ENCODE measurements around the gene PSME4. TPM values are rescaled to one million over a fixed set of nuclear protein-coding genes. Genes with fewer than 3 reads are reported as not detected.

PSME4 gene
- total and polyA plus RNA-seq, 2 of the 13 experiments (the other 11 are each of a cell fraction or from before 2014, with no cell fraction given) = 52.1 to 77.8 TPM

DNA sequence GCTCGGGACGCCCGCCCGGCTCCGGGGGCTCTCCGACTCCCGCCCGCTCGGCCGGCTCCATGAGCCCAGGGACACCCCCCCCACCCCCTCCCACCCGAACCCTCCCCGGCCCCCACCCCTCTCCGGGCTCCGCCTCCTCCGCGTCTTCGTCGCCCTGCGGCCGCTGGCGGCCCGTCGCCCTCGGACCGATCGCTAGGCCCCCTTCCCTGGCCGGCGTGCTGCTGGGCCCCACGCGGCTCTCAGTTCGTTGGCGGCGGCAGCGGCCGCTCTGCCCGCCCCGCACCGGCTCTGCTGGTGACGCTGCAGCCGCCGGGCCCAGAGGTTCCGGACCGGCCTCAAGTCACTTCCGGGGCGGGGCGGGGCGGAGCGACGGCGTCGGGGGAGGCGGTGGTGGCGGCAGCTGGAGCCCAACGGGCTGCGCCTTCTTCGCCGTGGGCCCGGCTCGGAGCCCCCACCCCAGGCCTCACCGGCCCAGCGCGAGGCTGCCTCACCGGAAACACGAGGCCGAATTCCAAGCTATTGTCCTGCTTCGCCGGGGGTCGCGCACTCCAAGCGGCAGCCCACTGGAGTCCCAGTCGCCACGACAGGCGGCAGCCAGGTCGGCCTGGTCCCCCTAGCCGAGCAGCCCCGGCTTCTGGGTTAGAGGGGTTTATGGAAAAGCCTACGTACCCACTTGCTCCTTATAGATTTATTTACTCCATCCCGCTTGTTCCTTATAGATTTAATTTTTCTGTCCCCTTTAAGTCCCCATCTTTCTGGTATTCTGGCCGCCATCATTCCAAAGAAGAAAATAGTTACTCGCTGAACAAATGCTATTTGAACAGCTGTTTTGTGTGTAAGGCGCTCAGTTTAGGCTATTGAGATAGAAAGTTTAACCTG is at the start of gene PSME4 (continued):
- TF ChIP-seq, protein P1, sequence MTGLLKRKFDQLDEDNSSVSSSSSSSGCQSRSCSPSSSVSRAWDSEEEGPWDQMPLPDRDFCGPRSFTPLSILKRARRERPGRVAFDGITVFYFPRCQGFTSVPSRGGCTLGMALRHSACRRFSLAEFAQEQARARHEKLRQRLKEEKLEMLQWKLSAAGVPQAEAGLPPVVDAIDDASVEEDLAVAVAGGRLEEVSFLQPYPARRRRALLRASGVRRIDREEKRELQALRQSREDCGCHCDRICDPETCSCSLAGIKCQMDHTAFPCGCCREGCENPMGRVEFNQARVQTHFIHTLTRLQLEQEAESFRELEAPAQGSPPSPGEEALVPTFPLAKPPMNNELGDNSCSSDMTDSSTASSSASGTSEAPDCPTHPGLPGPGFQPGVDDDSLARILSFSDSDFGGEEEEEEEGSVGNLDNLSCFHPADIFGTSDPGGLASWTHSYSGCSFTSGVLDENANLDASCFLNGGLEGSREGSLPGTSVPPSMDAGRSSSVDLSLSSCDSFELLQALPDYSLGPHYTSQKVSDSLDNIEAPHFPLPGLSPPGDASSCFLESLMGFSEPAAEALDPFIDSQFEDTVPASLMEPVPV (CRISPR knock-in tag; IDR thresholded peaks at IDR 0.05) = peak; percentile 40
- TF ChIP-seq ARID4A (CRISPR knock-in tag; IDR thresholded peaks at IDR 0.05; ENCODE audit: borderline replicate concordance) (peak; percentile 94), ZNF143 (CRISPR knock-in tag; IDR thresholded peaks at IDR 0.05) (peak; percentile 40; the same call in 1 of the 2 replicates), LCORL (IDR thresholded peaks at IDR 0.05) (no peak), LCORL (CRISPR knock-in tag; IDR thresholded peaks at IDR 0.05) (peak; percentile 71; the same call in 1 of the 2 replicates), RCOR2 (CRISPR knock-in tag; IDR thresholded peaks at IDR 0.05) (no peak), ZBTB3 (CRISPR knock-in tag; IDR thresholded peaks at IDR 0.05; ENCODE audit: borderline replicate concordance, low read depth) (no peak), SAP130 (CRISPR knock-in tag; IDR thresholded peaks at IDR 0.05; ENCODE audit: low read depth) (peak; percentile 93), GMEB2 (CRISPR knock-in tag; IDR thresholded peaks at IDR 0.05; ENCODE audit: low read depth) (0 out of 2 replicates have a peak, but pooled peaks have one; percentile 48), CHD4 (IDR thresholded peaks at IDR 0.05; ENCODE audit: borderline replicate concordance, low read length) (no peak), BHLHE40 (IDR thresholded peaks at IDR 0.05; ENCODE audit: low read length) (0 out of 2 replicates have a peak, but pooled peaks have one; percentile 10), ZNF574 (CRISPR knock-in tag; IDR thresholded peaks at IDR 0.05) (peak; percentile 92), NCOA5 (CRISPR knock-in tag; IDR thresholded peaks at IDR 0.05) (0 out of 2 replicates have a peak, but pooled peaks have one; percentile 50), MAFF (IDR thresholded peaks at IDR 0.05; ENCODE audit: low read depth, low read length) (no peak), CBX1 (IDR thresholded peaks at IDR 0.05; ENCODE audit: low read depth) (peak; percentile 70)
- TF ChIP-seq, protein P2, sequence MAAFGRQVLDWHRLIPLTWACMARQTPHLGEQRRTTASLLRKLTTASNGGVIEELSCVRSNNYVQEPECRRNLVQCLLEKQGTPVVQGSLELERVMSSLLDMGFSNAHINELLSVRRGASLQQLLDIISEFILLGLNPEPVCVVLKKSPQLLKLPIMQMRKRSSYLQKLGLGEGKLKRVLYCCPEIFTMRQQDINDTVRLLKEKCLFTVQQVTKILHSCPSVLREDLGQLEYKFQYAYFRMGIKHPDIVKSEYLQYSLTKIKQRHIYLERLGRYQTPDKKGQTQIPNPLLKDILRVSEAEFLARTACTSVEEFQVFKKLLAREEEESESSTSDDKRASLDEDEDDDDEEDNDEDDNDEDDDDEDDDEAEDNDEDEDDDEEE (CRISPR knock-in tag; IDR thresholded peaks at IDR 0.05) = no peak; the same call in 1 of the 2 replicates

Measured in HepG2 (cell line).